Endothelial cell of umbilical vein (primary cell): Measurements from ENCODE around the gene PARK7. TPM values are rescaled to one million over a fixed set of nuclear protein-coding genes. Genes with fewer than 3 reads are reported as not detected.

ENCODE experiments used
- BruUV-seq: library from RNA; stranded (reverse); fragments of 400-500 nt; replicated peaks from 2 replicates; lab custom pipeline; 2021; lab: Mats Ljungman, UMichigan
- CTCF ChIA-PET: fragments of 300-600, 350-600 bp; sonication (Branson Sonifier 250); formaldehyde crosslinking; loops from one replicate; lab custom pipeline; 2021; ENCODE audit warnings: antibody characterized with exemption, inconsistent platforms; lab: Charles Lee
- POLR2A ChIA-PET: fragments of 300-600, 350-600 bp; sonication (Branson Sonifier 250); formaldehyde crosslinking; loops from one replicate; lab custom pipeline; 2021; ENCODE audit warnings: antibody characterized with exemption, inconsistent platforms; lab: Charles Lee
- DNase-seq: peaks from one replicate; pipeline ENCODE4 v3.0.0-alpha.2; 2011; ENCODE audit warnings: low read depth, low spot score
- FAIRE-seq: peaks from 2 replicates; lab custom pipeline; 2011; peaks lifted over from hg19 to GRCh38; lab: Jason Lieb, UNC
- H2AFZ ChIP-seq: 2 replicates; pipeline ENCODE4 v1.6.0; 2012; ENCODE audit warnings: low read depth, low read length, control low read depth, inconsistent platforms
- H3K27ac ChIP-seq: 2 replicates; pipeline ENCODE4 v1.5.1; 2011; ENCODE audit warnings: low read depth, mild to moderate bottlenecking, control low read depth, low read length, moderate library complexity; ENCODE audit not compliant: insufficient read depth
- H3K27me3 ChIP-seq, 2 experiments: 2 replicates each; pipeline versions ENCODE4 v1.6.0 to v1.6.1; 2011; ENCODE audit warnings: low read length in 2 of 2, mixed read lengths in 1 of 2; ENCODE audit not compliant: control insufficient read depth in 2 of 2, insufficient read depth in 2 of 2
- H3K36me3 ChIP-seq, 2 experiments: 2 replicates in 1 of 2; 3 replicates in 1 of 2; pipeline ENCODE4 v1.5.1; 2011; ENCODE audit warnings: low read length in 2 of 2, mild to moderate bottlenecking in 1 of 2, moderate library complexity in 1 of 2; ENCODE audit not compliant: control insufficient read depth in 2 of 2, insufficient read depth in 2 of 2; ENCODE audit errors: extremely low read depth in 1 of 2
- H3K4me1 ChIP-seq: 3 replicates; pipeline ENCODE4 v1.5.1; 2011; ENCODE audit warnings: mild to moderate bottlenecking, low read length; ENCODE audit not compliant: control insufficient read depth, insufficient read depth; ENCODE audit errors: extremely low read depth
- H3K4me2 ChIP-seq: 2 replicates; pipeline ENCODE4 v1.6.1; 2011; ENCODE audit warnings: low read length, control low read depth, mixed read lengths; ENCODE audit not compliant: insufficient read depth
- H3K4me3 ChIP-seq, 3 experiments: fragments of 200-600 bp in 1 of 3; sonication (generic), shearing (Covaris generic) in 1 of 3; replicated peaks in 1 of 3; 2 replicates each; pipeline ENCODE4 v1.5.1; 2011 to 2016; ENCODE audit warnings: control low read depth in 3 of 3, low read length in 3 of 3, mild to moderate bottlenecking in 2 of 3, inconsistent platforms in 1 of 3, low read depth in 1 of 3, moderate library complexity in 1 of 3; ENCODE audit not compliant: insufficient read depth in 1 of 3
- H3K79me2 ChIP-seq: 2 replicates; pipeline ENCODE4 v1.6.0; 2012; ENCODE audit warnings: low read length, inconsistent platforms; ENCODE audit not compliant: control insufficient read depth, insufficient read depth
- H3K9ac ChIP-seq: replicated peaks from 2 replicates; pipeline ENCODE3; 2011; ENCODE audit warnings: low read length, control low read depth; ENCODE audit not compliant: insufficient read depth; ENCODE audit errors: extremely low read depth
- H3K9me1 ChIP-seq: replicated peaks from 3 replicates; pipeline ENCODE4 v1.6.0; 2011; ENCODE audit warnings: mild to moderate bottlenecking, low read length; ENCODE audit not compliant: control insufficient read depth, insufficient read depth; ENCODE audit errors: extremely low read depth
- H3K9me3 ChIP-seq: replicated peaks from 2 replicates; pipeline ENCODE4 v1.5.1; 2012; ENCODE audit warnings: low read length, inconsistent platforms; ENCODE audit not compliant: control insufficient read depth, insufficient read depth
- H4K20me1 ChIP-seq: replicated peaks from 2 replicates; pipeline ENCODE3; 2011; ENCODE audit warnings: mild to moderate bottlenecking, low read length; ENCODE audit not compliant: control insufficient read depth, insufficient read depth; ENCODE audit errors: extremely low read depth
- EZH2 ChIP-seq: IDR thresholded peaks from 2 replicates; pipeline ENCODE4 v1.6.1; 2012; ENCODE audit warnings: borderline replicate concordance, low read depth, mild to moderate bottlenecking, moderate library complexity, low read length, inconsistent platforms; ENCODE audit not compliant: severe bottlenecking
- POLR2AphosphoS5 ChIP-seq: IDR thresholded peaks from 2 replicates; pipeline ENCODE4 v1.6.1; 2012; ENCODE audit warnings: low read depth, mild to moderate bottlenecking, control low read depth, low read length, moderate library complexity; ENCODE audit not compliant: insufficient read depth
- dilution Hi-C: fragments of 300-500 bp; cut with MboI; formaldehyde crosslinking; loops from one replicate; pipeline ENCODE4 v1.15.0; 2019; ENCODE audit warnings: low sequenced_read_pairs; ENCODE audit not compliant: extremely low pct_ligation_motif_present
- intact Hi-C: fragments of 100-400 bp; cut with micrococcal nuclease; formaldehyde crosslinking; loops from one replicate; pipeline ENCODE4 v1.10.0; 2022
- polyA plus RNA-seq, 4 experiments: library from polyadenylated mRNA; depleted of rRNA in 3 of 4; stranded (reverse) in 3 of 4; unstranded in 1 of 4; fragments of >200 nt; gene quantifications; 2 replicates each; pipeline versions ENCODE4 v1.2.1 to v1.2.3, GENCODE V29; 2011 to 2012; ENCODE audit warnings: missing spikeins in 1 of 4
- small RNA-seq: library from RNA; depleted of rRNA; stranded (forward); fragments of <200 nt; gene quantifications from one replicate; pipeline ENCODE3, GENCODE V24; 2012; ENCODE audit warnings: low replicate concordance, low read depth; ENCODE audit not compliant: insufficient read depth, insufficient read length
- total RNA-seq: library from RNA; stranded (reverse); gene quantifications from 2 replicates; pipeline ENCODE4 v1.2.3, GENCODE V29; 2021

The PARK7 gene
- total and polyA plus RNA-seq, 2 donors (not counting 3 experiments of a cell fraction or from before 2014, with no cell fraction given): 203 to 294 TPM

- H3K9me3 ChIP-seq: no peaks in the 10 kb centered on the region
- no peaks in the 10 kb centered on the region for H3K27me3 ChIP-seq
- no TSS peak for BruUV-seq
- peak; percentile 72 for FAIRE-seq
- TF ChIP-seq EZH2 (no peak), POLR2AphosphoS5 (peak; percentile 35)
- H3K4me1 ChIP-seq: peaks cover 12% of the 10 kb centered on the region
- intact Hi-C loops (loop anchor here (1.0 kb wide), 1 partner anchor 64 kb away; no protein-coding TSS in a partner anchor), dilution Hi-C loops (no loop called here)
- no peak overlapping the region for H3K4me3 ChIP-seq
- no peaks in the 10 kb centered on the region for H3K79me2 ChIP-seq
- H3K4me2 ChIP-seq: peak overlapping the region; percentile 74
- no peaks in the 10 kb centered on the region for H3K9me1 ChIP-seq
- no peak overlapping the region for H3K27ac ChIP-seq
- peak overlapping the region; percentile 49 for H2AFZ ChIP-seq
- no peaks in the 10 kb centered on the region for H4K20me1 ChIP-seq
- POLR2A ChIA-PET: no interaction called here
- CTCF ChIA-PET: interaction anchor here (1.4 to 9.7 kb wide), 5 partner anchors 18 to 282 kb away, joined by 4 to 138 read pairs (median 11); no protein-coding TSS in a partner anchor
- no peak overlapping the region for H3K9ac ChIP-seq
- DNase-seq: no peak
- H3K36me3 ChIP-seq: no peaks in the 10 kb centered on the region
Measured at GRCh38 chr1:8033322-8033721, 71.8 kb downstream of the PARK7 start.

Small RNA genes within 50 kb of the gene (small RNA-seq; reads per million reads assigned to genes)
- not detected for gene RF00019

Other genes starting within 250 kb of the PARK7 start
- 137 and 148 TPM in 2 replicates for gene VAMP3, start 190.4 kb upstream of the PARK7 start, total RNA-seq
- gene VAMP3, start 190.4 kb upstream of the PARK7 start, polyA plus RNA-seq: 87.9 and 100 TPM in 2 replicates
- gene PER3, start 177.4 kb upstream of the PARK7 start, total RNA-seq: 2.6 and 3.6 TPM in 2 replicates
- 2.3 and 2.5 TPM in 2 replicates for gene PER3, start 177.4 kb upstream of the PARK7 start, polyA plus RNA-seq
- not detected in 2 replicates for gene UTS2, start 108.6 kb upstream of the PARK7 start, total RNA-seq
- gene UTS2, start 108.6 kb upstream of the PARK7 start, polyA plus RNA-seq: not detected in 2 replicates
- gene TNFRSF9, start 20.9 kb upstream of the PARK7 start, total RNA-seq: 0.22 TPM in 1 of 2 replicates, not detected in the other
- 0.15 and 0.27 TPM in 2 replicates for gene TNFRSF9, start 20.9 kb upstream of the PARK7 start, polyA plus RNA-seq
- gene ERRFI1, start 64.6 kb downstream of the PARK7 start, total RNA-seq: 28.1 and 31.2 TPM in 2 replicates
- gene ERRFI1, start 64.6 kb downstream of the PARK7 start, polyA plus RNA-seq: 28.5 and 32.0 TPM in 2 replicates